ENCODE results near the gene SEPTIN7.

The SEPTIN7 gene

DNA sequence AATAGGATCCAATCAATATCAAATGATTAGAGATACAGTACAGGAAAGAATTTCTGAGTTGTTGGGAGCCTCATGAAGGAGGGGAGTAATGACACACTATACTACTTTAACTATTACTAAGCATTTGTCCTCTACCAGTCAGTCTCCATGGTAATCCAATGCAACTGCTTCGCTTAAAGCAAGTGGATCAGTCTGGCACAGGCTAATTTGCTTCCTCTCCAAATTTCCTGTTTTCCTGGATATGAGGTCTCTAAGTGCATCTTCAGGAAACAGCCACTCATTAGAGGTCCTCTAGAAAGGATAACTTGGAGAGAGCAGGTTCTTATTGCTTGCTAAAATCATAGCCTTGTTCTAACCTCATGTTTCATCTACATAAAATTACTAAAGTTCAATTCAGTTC is 8.4 kb upstream of the SEPTIN7 start:
- no peak for DNase-seq

GRCh38 chr7:35792873-35793489 is 7.9 kb upstream of the SEPTIN7 start:
- no peak for DNase-seq

GRCh38 chr7:35797311-35797710 is 3.5 kb upstream of the SEPTIN7 start:
- DNase-seq, result no peak

DNA sequence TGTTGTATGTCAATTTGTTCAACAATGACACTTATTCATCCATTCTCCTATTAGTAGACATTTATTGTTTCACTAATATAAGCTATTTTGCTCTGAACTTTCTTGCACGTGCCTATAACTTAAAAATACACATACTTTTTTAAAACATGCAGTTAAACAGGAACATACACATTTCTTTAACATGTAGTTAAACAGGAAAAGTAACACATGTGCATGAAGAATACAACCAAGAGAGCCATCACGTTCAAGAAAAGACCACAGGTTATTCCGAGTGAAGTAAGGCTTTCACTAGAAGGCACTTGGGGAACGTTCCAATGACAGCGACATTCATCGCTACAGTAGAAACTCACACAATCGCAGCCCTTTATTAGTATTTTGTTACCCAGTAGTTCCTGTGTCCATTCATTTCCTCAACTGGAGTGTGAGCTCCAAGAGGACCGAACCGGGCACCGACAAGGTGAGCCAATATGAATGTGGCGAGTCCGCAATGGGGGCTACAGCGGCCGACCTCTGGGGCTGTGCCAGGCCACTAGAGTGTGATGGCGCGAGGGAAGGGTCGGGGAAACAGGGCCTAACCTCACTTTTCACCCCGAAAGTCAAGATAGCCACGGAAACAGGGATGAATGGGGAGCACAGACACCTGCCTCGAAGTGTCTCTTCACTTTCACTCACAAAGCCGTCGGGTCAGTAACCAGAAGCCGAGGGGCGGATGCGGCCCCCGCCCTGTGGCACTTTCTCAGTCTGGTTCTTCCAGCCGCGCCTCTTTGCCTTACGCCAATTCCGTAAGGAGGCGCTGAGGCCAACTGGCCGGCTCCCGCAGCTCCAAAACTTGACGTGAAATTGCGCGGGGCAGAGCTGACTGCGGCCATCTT is 775 bp upstream of the SEPTIN7 start:
- DNase-seq, result peak; percentile 85

- DNase-seq, result peak; percentile 74
Observed at GRCh38 chr7:35801392-35802101, 690 bp downstream of the SEPTIN7 start.

DNA sequence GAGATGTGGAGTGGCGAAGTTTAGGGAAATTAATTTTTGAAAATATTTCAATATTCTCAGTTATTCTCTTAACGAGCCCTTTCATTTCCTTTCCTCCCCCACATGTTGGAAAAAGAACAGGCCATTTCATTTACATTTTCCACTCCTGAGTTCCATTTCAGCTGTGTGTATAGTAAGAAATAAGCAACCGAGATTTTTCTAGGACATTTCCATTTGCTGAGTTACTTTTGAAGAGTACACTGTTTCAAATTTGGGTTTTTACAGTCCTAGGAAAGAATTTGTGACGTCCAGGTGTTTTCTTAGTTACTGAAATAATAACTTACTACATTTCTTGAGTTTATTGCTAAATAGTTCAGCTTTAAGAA is 1.2 kb downstream of the SEPTIN7 start:
- no peak for DNase-seq

- DNase-seq, result peak; percentile 12
Observed at GRCh38 chr7:35802649-35803048, 1.8 kb downstream of the SEPTIN7 start.

DNA sequence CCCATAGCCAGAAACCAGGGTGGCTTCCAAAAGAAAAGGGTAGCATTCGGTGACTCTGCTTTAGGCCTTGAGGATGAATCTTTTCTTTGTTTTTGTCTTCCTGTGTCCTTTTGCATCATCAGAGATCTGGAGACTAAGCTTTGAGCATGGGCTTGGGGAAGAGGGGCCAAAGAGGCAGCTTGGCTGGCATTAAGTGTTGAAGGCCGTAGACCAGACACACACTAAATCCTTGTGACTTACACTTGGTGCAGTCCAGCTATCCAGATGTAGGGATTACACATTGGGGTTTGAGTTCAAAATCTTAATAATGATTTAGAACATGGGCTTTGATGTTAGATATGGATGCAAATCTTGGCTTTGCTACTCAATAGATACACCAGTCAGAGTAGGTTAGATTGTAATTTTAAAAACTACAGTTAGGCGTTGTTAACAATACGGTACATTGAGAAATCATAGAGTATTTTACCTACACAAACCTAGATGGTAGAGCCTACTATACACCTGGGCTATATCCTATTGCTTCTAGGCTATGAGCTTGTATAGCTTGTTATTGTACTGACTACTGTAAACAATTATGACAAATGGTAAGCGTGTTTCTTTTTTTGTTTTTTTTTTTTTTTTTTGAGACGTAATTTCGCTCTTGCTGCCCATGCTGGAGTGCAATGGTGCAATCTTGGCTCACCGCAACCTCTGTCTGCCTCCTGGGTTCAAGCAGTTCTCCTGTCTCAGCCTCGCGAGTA is 3.5 kb downstream of the SEPTIN7 start:
- DNase-seq, result no peak

DNA sequence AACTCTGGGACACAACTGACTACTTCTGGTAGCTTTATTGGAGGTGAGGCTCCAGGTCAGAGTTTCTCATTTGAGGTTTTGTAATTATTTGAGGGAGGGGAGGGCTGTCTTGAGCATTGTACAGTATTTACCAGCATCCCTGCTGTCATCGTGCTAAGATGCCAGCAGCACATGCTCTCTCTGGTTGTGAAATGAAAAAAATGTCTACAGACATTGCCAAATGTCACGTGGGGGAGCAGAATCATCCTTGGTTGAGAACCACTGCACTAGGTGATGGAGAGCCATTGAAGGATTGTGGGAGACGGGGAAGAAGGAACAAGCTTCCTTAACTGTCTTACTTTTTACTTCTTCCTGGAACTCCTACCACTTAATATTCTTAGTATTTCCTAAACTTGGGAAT is 5.0 kb downstream of the SEPTIN7 start:
- DNase-seq, result no peak

- no peak for DNase-seq
Observed at GRCh38 chr7:35816514-35816913, 15.7 kb downstream of the SEPTIN7 start.

DNA sequence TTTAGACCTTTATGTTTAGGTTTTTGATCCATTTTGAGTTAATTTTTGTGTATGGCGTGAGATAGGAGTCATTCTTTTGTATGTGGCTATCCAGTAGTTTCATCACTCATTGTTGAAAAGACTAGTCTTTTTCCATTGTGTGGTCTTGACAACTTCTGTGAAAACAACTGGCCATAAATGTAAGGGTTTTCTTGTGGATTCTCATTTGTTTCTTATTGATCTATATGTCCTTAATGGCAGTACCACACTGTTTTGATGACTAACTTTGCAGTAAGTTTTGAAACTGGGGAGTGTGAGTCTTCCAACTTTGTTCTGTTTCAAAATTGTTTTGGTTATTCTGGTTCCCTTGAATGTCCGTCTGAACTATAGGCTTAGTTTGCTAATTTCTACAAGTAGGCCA is 16.3 kb downstream of the SEPTIN7 start:
- DNase-seq, result no peak

- no peak for DNase-seq
Observed at GRCh38 chr7:35817930-35818329, 17.1 kb downstream of the SEPTIN7 start.

GRCh38 chr7:35818513-35818912 is 17.7 kb downstream of the SEPTIN7 start:
- DNase-seq, result no peak

DNA sequence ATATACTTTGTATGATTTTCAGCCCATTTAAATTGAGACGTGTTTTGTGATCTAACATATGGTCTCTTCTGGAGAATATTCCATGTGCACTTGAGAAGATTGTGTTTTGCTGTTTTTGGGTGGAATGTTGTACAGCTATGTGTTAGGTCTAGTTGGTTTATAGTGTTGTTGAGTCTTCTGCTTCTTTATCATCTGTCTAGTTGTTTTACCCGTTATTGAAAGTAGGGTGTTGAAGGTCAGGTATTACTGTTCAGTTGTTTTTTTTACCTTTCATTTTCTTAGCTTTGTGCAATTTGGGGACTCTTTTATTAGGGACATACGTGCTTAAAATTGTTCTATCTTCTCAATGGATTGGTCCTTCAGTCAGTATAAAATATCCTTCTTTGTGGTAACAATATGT is 18.5 kb downstream of the SEPTIN7 start:
- DNase-seq, result no peak

GRCh38 chr7:35819954-35820703 is 19.3 kb downstream of the SEPTIN7 start:
- DNase-seq, result no peak

DNA sequence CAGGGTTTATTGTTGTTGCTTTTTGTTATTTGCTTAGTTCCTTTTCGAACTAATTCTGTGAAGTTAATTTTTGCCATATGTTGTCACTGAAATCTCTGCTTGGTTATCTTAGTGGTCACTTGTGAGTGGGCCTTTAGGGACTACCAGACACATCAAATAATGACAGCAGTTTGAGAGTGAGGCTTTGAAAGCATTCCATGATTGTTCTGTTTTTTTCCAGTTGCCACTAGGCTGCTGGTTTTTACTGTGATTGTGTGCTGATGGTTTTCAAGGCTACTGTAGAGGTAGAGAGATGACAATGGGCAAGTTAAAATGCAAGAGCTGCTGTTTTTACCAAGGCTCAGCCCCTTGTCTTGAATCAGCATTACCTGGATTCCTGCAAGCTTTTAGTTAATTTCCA is 20.0 kb downstream of the SEPTIN7 start:
- DNase-seq, result no peak

DNA sequence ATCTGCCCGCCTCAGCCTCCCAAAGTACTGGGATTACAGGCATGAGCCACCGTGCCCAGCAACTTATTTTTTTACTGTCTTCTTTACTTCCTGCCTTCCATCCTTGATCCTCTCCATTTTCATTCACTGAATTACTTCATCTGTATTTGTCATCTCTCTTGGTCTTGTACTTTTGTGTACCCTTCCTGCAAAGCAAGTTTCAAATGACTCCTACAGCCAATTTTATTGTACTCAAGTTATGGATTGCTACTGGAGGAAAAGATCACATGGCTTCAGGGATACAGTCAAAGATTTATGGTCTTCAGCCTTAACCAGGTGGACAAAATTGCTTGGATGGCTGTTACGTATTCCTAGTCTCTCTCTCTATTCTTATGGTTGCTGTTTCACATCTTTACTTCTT is 22.6 kb downstream of the SEPTIN7 start:
- DNase-seq, result no peak

DNA sequence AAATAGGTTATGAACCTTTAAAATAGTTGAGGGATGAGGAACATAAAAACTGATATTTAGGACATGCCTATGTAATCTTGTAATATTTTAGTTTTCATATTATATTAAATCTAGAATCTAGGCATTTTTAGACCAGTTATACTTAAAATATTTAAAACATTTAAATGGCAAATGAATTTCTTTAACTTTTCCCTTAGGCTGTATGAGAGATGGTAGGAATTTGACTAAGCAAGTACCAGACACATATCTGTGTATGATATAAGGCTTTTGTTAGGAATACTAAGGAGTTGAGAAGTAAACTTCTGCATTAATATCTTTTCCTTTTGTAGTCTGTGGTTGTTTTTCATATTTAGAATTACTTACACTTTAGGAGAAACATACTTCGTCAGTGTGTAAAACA is 25.1 kb downstream of the SEPTIN7 start:
- no peak for DNase-seq

DNA sequence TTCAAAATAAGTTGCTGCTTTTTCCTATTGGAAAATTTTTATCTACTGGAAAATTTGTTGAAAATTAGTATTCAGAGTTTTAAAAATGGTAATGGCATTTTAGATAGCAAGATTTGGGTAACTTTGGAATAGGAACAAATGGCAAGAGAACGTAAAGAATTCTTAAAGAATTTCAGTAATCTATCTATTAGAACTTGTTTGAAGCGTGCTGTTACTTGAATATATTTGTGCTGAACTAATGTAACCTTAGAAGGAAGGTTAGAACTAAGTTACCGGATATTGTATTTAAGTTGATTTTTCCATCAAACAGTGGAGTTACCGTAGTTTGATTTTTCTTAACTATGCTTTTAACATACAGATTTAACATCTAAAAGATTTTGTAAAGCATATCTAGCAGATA is 25.9 kb downstream of the SEPTIN7 start:
- DNase-seq, result no peak

DNA sequence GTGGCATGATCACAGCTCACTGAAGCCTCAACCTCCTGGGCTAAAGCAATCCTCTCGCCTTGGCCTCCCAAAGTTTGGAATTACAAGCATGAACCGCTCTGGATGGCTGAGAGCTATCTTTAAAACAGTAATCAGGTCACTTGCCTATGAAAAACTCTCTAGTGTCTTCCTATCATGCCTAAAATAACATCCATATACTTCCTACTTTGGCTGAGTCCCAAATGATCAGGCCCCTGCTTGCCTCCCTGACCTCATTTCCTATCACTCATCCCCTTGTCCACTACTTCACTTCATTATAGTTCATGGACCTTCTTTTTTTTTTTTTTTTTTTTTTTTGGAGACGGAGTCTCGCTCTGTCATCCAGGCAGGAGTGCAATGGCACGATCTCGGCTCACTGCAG is 28.0 kb downstream of the SEPTIN7 start:
- DNase-seq, result no peak

DNA sequence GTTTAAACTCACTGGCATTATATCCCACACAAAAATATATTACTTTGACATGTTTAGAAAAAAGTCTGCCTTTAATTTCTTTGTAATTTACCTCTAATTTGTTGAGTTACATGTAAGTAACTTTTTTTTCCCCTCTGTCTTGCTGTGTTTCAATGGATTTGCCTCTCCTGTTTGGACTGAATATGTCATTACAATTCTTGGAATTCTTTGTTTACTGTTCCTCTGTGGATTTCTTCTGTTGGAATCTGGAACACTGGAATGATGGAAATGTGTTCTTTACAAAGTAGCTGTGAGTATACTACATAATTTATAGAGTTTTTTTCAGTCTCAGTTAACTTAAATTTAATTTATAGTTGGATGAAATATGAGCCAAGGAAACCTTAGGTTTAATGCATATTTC is 30.4 kb downstream of the SEPTIN7 start:
- no peak for DNase-seq

Measured in stimulated activated CD4-positive, alpha-beta T cell treated with anti-CD3 and anti-CD28 coated beads, Interleukin-4, amount 100 ng/mL, for 24 hours (primary cell).